ENCODE data around the gene MRPS34.

The MRPS34 gene

GRCh38 chr16:1768767-1769401, 4.0 kb downstream of the MRPS34 start:
- no peak for DNase-seq

- no peak for DNase-seq
Observed at GRCh38 chr16:1768061-1768766, 4.7 kb downstream of the MRPS34 start.

DNA sequence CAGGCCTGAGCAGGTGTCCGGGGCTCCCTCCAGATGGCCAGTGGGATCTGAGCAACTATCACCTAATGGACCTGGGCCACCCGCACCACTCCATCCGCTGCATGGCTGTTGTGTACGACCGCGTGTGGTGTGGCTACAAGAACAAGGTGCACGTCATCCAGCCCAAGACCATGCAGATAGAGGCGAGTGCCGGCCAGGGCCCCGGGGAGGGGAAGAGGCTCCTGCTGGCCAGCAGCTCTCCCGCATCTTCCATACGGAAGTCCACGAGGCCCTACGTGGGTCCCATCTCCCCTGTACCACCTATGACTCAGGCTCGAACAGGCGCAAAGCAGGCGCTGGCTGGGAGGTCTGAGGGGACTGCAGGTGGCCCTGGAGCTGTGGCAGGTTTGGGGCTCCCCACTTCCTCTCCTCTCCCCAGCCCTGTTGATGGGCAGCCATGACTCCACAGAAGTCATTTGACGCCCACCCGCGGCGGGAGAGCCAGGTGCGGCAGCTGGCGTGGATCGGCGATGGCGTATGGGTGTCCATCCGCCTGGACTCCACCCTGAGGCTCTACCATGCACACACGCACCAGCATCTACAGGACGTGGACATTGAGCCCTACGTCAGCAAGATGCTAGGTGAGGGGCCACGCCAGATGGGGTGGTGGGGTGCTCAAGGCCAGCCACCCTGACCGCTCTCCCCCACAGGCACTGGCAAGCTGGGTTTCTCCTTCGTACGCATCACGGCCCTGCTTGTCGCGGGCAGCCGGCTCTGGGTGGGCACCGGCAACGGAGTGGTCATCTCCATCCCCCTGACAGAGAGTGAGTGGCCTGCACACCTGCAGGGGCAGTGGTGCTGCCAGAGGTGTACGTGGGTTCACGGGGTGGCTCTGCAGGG, 5.6 kb downstream of the MRPS34 start:
- DNase-seq, result no peak

- DNase-seq, result no peak
Observed at GRCh38 chr16:1766701-1767100, 6.2 kb downstream of the MRPS34 start.

DNA sequence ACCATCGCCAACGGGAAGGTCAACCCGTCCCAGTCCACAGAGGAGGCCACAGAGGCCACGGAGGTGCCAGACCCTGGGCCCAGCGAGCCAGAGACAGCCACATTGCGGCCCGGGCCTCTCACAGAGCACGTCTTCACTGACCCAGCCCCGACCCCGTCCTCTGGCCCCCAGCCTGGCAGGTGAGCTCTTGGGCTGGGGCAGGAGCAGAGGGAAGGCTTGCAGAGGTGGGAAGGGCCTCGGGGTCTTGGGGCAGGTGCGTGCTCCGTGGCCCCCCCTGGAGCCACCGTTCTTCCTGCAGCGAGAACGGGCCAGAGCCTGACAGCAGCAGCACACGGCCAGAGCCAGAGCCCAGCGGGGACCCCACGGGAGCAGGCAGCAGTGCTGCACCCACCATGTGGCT, 6.7 kb downstream of the MRPS34 start:
- no peak for DNase-seq

DNA sequence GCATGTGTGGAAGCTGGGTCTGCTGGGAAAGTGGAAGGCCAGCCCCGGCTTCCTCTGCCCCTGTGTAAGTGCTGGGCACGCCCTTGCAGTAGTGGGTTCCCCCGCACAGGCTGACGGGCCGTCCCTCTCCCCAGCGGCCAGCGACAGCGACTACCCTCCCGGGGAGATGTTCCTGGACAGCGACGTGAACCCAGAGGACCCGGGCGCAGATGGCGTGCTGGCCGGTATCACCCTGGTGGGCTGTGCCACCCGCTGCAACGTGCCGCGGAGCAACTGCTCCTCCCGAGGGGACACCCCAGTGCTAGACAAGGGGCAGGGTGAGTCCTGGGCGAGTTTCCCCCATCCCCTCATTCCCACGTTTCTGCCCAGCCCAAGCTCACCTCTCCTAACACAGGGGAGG, 7.1 kb downstream of the MRPS34 start:
- DNase-seq, result no peak

DNA sequence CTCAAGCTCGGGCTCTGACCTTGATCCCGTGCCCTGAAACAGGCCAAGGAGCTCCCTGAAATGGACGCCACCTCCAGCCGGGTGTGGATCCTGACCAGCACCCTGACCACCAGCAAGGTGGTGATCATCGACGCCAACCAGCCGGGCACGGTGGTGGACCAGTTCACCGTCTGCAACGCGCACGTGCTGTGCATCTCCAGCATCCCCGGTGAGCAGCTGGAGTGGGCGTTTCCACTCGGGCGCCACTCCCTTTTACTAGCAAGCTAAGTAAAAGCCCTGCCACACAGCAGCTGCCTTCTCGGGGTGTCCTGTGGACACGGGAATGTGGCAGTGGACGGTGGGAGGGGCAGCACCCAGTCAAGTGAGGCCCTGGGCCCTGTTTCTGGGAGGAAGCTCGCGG, 8.0 kb downstream of the MRPS34 start:
- no peak for DNase-seq

DNA sequence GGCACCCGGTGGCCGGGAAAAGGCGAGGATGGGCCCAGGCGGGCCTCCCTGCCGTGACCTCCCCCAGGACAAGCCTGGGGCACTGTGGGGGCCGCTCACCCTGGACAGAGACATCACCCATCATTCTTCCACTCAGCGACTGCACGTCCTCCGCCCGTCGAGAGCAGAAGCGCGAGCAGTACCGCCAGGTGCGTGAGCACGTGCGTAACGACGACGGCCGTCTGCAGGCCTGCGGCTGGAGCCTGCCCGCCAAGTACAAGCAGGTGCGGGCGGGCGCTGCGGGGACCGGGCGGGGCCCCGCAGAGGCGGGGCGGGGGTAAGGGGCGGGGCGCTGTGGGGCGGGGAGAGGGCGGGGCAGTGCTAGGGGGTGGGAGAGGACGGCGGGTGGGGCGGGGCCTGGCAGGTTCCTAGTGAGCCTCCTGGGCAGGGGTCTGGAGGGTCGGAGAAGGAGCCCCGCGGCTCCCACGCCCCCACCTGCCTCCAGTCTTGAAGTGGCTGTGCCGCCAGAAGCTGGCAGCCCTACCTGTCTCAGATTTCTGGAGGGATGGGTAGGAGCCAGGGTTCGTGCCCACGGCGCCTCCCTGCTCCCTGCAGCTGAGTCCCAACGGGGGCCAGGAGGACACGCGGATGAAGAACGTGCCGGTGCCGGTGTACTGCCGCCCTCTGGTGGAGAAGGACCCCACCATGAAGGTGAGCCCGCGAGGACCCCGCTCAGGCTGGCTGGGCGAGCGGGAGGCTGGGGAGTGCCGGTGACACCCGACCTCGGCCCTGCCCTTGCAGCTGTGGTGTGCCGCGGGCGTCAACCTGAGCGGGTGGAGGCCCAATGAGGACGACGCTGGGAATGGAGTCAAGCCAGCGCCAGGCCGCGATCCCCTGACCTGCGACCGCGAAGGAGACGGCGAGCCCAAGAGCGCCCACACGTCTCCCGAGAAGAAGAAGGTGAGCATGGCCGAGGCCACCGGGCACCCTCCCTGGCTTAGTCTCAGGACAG, 9.1 kb downstream of the MRPS34 start:
- no peak for DNase-seq

DNA sequence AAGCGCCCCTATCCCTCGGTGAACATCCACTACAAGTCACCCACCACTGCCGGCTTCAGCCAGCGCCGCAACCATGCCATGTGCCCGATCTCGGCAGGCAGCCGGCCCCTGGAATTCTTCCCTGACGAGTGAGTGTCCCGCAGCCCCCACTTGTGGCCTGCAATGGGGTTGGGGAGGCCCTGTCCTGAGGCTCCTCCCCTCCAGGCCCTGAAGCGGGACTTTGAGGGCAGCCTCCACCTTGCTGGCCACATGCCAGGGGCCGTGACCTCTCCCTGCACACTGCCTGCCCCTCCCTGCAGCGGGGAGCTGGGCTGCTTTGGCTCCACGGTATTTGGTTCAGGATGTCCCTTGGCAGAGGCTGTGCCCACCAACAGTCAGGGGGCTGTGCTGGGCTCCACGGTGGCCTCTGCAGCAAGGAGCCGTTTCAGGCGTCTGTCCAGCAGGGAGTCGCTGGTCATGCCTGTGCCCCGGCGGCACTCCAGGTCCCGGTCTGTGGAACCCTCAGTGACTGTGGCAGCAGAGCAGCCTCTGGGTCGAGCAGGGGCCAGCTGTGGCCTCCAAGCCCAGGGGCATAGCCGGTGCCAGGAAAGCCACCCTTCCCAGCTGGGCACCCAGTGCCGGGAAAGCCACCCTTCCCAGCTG, 9.9 kb downstream of the MRPS34 start:
- DNase-seq, result no peak

DNA sequence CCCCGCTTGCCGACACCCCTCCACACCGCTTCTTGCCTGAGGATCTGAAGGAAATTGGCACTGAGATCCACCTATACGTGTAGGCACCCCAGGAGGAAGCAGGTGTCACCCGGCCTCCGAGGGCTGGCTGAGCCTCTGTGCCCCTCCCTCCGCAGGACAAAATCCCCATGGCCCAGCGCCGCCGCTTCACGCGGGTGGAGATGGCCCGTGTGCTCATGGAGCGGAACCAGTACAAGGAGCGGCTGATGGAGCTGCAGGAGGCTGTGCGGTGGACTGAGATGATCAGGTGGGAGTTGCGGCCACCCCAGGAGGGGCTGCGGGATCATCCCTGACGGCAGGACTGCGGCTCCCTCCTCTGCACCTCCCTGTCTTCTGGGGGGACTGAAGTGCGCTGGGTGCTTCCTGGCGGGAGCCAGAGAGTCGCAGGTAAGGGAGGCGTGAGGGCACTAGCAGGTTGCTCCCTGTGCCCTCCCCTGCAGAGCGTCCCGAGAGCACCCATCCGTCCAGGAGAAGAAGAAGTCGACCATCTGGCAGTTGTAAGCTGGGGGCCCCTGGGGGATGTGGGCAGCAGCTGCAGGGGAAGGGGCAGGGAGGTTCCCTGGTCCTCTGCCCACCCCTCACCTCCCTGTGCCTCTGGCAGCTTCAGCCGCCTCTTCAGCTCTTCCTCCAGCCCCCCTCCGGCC, 10.6 kb downstream of the MRPS34 start:
- DNase-seq, result no peak

DNA sequence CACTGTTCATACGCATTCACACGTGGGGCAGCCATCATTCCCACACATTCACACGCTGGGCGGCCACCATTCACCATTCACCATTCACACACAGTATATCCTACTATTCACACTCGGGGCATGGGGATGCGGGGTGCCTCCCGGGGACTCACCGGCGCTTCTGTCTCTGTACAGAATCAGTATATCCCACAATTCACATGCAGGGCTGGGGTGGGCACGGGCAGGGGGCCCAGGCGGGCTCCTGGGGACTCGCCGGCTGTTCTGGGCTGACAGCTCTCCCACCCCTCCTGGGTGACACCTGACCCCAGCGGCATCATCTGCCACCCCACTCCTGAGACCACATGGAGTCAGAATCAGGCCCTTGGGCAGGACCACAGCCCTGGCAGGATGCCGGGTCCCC, 11.2 kb downstream of the MRPS34 start:
- DNase-seq, result no peak

DNA sequence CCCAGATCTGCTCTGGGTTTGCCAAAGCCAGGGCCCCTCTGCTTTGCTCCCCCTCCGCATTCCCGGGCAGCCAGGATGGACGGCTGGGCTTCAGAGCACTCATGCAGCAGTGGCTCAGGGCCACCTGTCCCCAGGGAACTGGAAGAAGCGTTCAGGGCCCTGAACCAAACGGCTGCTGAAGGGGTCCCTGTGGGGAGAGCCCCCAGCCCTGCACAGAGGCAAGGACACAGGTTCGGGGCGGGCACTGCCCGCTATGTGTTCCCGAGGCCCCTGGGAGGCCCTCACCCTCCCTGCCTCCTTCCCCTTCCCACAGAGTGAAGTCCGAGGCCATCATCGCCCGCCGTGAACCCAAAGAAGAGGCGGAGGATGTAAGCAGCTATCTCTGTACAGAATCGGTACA, 12.0 kb downstream of the MRPS34 start:
- no peak for DNase-seq

- DNase-seq, result no peak
Observed at GRCh38 chr16:1759511-1759910, 13.4 kb downstream of the MRPS34 start.

DNA sequence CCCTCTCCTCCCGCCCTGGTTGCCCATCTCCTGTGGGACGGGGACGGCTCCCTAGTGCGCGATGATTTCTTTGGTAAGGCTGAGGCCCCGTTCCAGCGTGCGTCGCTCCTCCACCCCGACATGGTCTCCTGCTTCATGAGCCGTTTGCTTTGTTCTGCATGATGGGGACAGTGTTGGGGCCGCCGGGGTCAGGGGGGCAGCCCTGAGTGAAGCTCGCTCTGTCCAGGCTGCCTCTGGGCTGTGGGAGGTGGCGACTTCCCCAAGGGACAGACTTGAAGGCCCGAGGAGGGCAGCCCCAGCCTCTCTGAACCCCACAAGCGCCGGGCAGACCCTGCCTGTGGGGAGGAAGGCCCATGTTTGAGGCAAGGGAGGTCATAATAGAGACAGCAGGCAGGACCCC, 14.0 kb downstream of the MRPS34 start:
- no peak for DNase-seq

DNA sequence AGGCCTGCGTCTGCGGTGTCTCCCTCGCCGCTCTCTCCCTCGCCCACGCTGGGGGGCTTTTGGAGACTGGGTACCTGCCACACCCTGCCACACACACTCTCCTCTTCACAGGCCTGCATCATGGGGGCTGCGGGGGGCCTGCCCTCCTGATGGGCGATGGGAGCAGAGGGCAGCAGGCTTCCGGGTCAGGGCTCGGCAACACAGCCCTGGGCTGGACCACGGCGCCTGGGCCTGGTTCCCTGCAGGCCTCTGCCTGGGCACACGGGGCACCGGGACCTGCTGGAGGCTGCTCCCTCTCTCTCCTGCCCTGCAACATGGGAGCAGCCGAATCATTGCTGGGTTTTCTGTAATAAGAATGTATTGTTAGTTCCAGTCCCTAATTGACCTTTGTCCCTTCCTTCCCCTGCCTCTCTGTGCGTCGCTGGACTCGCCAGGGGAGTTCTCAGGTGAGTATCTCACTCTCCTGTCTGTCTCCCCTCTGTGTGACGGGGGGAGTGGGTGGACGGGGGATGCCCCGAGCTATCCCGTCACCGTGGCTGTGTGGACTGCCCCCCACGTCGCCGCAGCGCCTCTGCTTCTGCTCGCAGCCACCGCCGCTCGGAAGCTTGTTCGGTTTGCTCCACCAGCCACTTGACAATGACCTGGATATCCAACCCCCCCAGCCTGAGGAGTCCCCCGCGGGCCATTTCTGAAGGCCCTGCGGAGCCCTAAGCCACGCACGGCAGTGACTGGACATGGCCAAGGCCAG, 15.0 kb downstream of the MRPS34 start:
- no peak for DNase-seq

DNA sequence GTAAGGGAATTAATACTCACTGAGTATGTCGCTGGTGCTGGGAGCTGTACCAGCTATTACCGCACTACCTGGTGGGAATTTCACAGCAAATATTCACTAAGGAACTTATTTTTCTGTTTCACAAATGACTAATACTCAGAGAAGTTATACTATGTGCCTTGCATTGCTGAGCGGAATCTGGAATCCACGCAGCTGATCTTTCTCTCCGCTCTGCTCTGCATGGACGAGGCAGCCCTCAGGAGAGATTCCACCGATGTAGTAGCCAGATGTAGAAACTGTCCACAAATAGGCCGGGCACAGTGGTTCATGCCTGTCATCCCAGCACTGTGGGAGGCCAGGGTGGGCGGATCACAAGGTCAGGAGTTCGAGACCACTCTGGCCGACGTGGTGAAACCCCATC, 18.7 kb downstream of the MRPS34 start:
- no peak for DNase-seq

DNA sequence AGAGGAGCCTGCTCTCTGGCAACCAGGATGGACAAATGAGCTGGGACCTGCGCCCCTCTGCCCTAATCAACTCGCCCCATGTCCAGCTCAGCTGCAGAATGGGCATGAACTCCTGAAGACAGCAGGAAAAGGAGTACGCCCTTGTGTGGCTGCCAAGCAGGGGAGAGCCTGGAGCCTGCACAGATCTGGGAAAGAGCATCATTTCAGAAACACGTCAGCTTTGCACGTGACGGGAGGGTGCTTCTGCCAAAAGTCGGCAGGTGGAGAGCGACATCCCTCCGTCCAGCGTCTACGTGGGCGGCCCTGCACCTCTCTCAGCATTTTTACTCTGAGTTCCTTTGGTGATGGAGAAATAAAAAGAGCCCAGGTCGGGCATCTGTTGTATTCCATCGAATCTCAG, 20.1 kb downstream of the MRPS34 start:
- DNase-seq, result no peak

DNA sequence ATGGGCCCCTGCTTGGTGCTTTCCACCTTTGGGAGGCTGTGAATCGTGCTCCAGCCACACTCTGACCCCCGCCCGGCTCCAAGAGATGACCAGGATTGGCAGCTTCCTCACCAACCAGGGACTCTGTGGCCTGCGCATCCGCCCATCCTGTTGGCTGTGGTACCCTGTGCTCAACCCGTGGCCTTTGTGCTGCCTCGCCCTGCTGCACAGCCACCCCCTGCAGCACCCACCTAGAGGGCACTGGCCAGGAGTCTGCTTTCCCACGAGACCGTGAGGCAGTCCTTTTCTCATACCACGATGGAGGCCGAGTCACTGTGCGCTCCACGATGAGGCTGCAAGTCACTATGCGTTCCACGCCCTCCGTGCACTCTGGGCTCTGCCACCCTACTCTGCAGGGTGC, 21.0 kb downstream of the MRPS34 start:
- no peak for DNase-seq

DNA sequence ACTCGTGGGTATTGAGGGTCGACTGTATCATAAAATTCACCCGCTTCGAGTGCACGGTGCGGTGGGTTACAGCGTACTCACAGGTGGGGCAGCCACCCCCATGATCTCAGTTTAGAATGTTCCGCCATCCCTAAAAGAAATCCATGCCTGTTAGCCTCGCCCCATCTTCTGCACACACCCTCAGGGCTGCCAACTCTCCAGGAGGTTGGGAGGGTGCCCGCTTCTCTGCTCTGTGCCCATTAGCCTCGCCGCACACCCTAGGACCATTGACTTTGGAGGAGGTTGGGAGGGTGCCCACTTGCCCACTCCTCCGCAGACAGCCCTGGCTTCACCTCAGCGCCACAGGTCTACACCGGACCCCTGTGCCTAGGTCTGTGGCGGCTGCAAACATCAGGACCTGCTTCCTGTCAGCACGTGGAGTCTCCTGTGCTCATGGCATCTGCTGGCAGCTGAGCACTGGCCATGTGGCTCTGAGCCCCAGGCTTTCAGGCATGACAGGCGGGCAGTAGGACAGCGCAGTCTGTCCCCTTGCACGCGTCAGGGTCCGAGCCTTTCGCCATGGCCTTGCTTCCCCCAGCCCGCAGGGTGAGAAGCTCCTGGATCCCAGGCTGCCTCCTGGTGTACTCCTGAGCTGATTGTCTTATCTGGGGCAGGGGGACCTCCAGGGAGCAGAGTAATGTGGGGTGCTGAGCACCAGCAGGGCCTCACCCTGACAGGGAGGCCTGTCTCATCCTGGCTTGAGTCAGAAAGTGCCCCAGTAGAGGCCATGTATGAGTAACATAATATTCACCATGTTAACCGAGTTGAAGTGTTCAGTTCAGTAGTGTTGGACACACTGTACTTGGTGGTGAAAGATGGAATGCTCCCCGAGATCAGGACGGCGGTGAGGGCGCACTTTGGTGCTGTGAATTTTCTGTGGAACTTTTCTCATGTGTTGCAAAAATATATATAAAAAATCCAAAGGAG, 23.5 kb downstream of the MRPS34 start:
- no peak for DNase-seq

DNA sequence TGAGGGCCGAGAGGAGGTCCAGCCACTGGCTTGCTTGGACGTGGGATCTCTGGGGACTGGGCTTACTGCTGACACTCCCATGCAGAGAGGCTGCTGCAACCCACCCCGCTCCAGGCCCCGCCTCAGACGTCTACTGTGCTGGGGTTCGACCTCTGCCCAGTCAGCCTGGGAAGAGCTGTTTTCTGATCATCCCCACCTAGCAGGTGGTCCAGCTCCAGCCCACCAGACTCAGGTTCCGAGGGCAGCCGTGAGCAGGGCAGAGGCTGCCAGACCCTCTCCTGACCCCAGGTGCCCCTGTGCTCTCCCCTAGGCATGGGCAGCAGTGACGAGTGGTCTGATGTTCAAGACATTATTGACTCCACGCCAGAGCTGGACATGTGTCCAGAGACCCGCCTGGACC, 25.0 kb downstream of the MRPS34 start:
- DNase-seq, result no peak

All from inflammatory macrophage treated with lipopolysaccharide for 4 hours (primary cell).